Endothelial cell of umbilical vein (primary cell): Measurements from ENCODE around the gene HAND1. TPM values are rescaled to one million over a fixed set of nuclear protein-coding genes. Genes with fewer than 3 reads are reported as not detected.

Experiments used
- BruUV-seq: library from RNA; stranded (reverse); fragments of 400-500 nt; replicated peaks from 2 replicates; lab custom pipeline; 2021; lab: Mats Ljungman, UMichigan
- CTCF ChIA-PET: fragments of 300-600, 350-600 bp; sonication (Branson Sonifier 250); formaldehyde crosslinking; loops from one replicate; lab custom pipeline; 2021; ENCODE audit warnings: antibody characterized with exemption, inconsistent platforms; lab: Charles Lee
- POLR2A ChIA-PET: fragments of 300-600, 350-600 bp; sonication (Branson Sonifier 250); formaldehyde crosslinking; loops from one replicate; lab custom pipeline; 2021; ENCODE audit warnings: antibody characterized with exemption, inconsistent platforms; lab: Charles Lee
- DNase-seq: peaks from one replicate; pipeline ENCODE4 v3.0.0-alpha.2; 2011; ENCODE audit warnings: low read depth, low spot score
- FAIRE-seq: peaks from 2 replicates; lab custom pipeline; 2011; peaks lifted over from hg19 to GRCh38; lab: Jason Lieb, UNC
- H2AFZ ChIP-seq: 2 replicates; pipeline ENCODE4 v1.6.0; 2012; ENCODE audit warnings: low read depth, low read length, control low read depth, inconsistent platforms
- H3K27ac ChIP-seq: 2 replicates; pipeline ENCODE4 v1.5.1; 2011; ENCODE audit warnings: low read depth, mild to moderate bottlenecking, control low read depth, low read length, moderate library complexity; ENCODE audit not compliant: insufficient read depth
- H3K27me3 ChIP-seq, 2 experiments: 2 replicates each; pipeline versions ENCODE4 v1.6.0 to v1.6.1; 2011; ENCODE audit warnings: low read length in 2 of 2, mixed read lengths in 1 of 2; ENCODE audit not compliant: control insufficient read depth in 2 of 2, insufficient read depth in 2 of 2
- H3K36me3 ChIP-seq, 2 experiments: 2 replicates in 1 of 2; 3 replicates in 1 of 2; pipeline ENCODE4 v1.5.1; 2011; ENCODE audit warnings: low read length in 2 of 2, mild to moderate bottlenecking in 1 of 2, moderate library complexity in 1 of 2; ENCODE audit not compliant: control insufficient read depth in 2 of 2, insufficient read depth in 2 of 2; ENCODE audit errors: extremely low read depth in 1 of 2
- H3K4me1 ChIP-seq: 3 replicates; pipeline ENCODE4 v1.5.1; 2011; ENCODE audit warnings: mild to moderate bottlenecking, low read length; ENCODE audit not compliant: control insufficient read depth, insufficient read depth; ENCODE audit errors: extremely low read depth
- H3K4me2 ChIP-seq: 2 replicates; pipeline ENCODE4 v1.6.1; 2011; ENCODE audit warnings: low read length, control low read depth, mixed read lengths; ENCODE audit not compliant: insufficient read depth
- H3K4me3 ChIP-seq, 3 experiments: fragments of 200-600 bp in 1 of 3; sonication (generic), shearing (Covaris generic) in 1 of 3; replicated peaks in 1 of 3; 2 replicates each; pipeline ENCODE4 v1.5.1; 2011 to 2016; ENCODE audit warnings: control low read depth in 3 of 3, low read length in 3 of 3, mild to moderate bottlenecking in 2 of 3, inconsistent platforms in 1 of 3, low read depth in 1 of 3, moderate library complexity in 1 of 3; ENCODE audit not compliant: insufficient read depth in 1 of 3
- H3K79me2 ChIP-seq: 2 replicates; pipeline ENCODE4 v1.6.0; 2012; ENCODE audit warnings: low read length, inconsistent platforms; ENCODE audit not compliant: control insufficient read depth, insufficient read depth
- H3K9ac ChIP-seq: replicated peaks from 2 replicates; pipeline ENCODE3; 2011; ENCODE audit warnings: low read length, control low read depth; ENCODE audit not compliant: insufficient read depth; ENCODE audit errors: extremely low read depth
- H3K9me1 ChIP-seq: replicated peaks from 3 replicates; pipeline ENCODE4 v1.6.0; 2011; ENCODE audit warnings: mild to moderate bottlenecking, low read length; ENCODE audit not compliant: control insufficient read depth, insufficient read depth; ENCODE audit errors: extremely low read depth
- H3K9me3 ChIP-seq: replicated peaks from 2 replicates; pipeline ENCODE4 v1.5.1; 2012; ENCODE audit warnings: low read length, inconsistent platforms; ENCODE audit not compliant: control insufficient read depth, insufficient read depth
- H4K20me1 ChIP-seq: replicated peaks from 2 replicates; pipeline ENCODE3; 2011; ENCODE audit warnings: mild to moderate bottlenecking, low read length; ENCODE audit not compliant: control insufficient read depth, insufficient read depth; ENCODE audit errors: extremely low read depth
- CTCF ChIP-seq, 2 donors: IDR thresholded peaks; 1 replicate in 1 of 2; 2 replicates in 1 of 2; pipeline ENCODE4 v1.5.1; 2011; ENCODE audit warnings: low read length in 2 of 2, mild to moderate bottlenecking in 2 of 2, moderate library complexity in 2 of 2, control low read depth in 1 of 2, inconsistent platforms in 1 of 2, low read depth in 1 of 2; ENCODE audit not compliant: insufficient read depth in 1 of 2; ENCODE audit errors: extremely low read depth in 1 of 2
- EZH2 ChIP-seq: IDR thresholded peaks from 2 replicates; pipeline ENCODE4 v1.6.1; 2012; ENCODE audit warnings: borderline replicate concordance, low read depth, mild to moderate bottlenecking, moderate library complexity, low read length, inconsistent platforms; ENCODE audit not compliant: severe bottlenecking
- FOS ChIP-seq: IDR thresholded peaks from 2 replicates; pipeline ENCODE4 v1.6.1; 2011; ENCODE audit warnings: mild to moderate bottlenecking, low read length, moderate library complexity, borderline replicate concordance; ENCODE audit not compliant: insufficient read depth
- GATA2 ChIP-seq: IDR thresholded peaks from 2 replicates; pipeline ENCODE4 v1.7.0; 2011; ENCODE audit warnings: low read depth, mild to moderate bottlenecking, moderate library complexity, mixed read lengths, low read length; ENCODE audit not compliant: insufficient read length, insufficient read depth
- JUN ChIP-seq: IDR thresholded peaks from 2 replicates; pipeline ENCODE4 v1.6.1; 2011; ENCODE audit warnings: borderline replicate concordance, low read depth; ENCODE audit not compliant: insufficient read length, insufficient read depth
- MAX ChIP-seq: IDR thresholded peaks from 2 replicates; pipeline ENCODE4 v1.6.1; 2011; ENCODE audit not compliant: insufficient read depth, insufficient read length
- MYC ChIP-seq: IDR thresholded peaks from one replicate; pipeline ENCODE4 v1.6.1; 2011; ENCODE audit warnings: mild to moderate bottlenecking, low read depth, low read length
- POLR2A ChIP-seq: IDR thresholded peaks from 2 replicates; pipeline ENCODE4 v1.6.1; 2012; ENCODE audit warnings: low read depth, mild to moderate bottlenecking, control low read depth, low read length
- POLR2AphosphoS5 ChIP-seq: IDR thresholded peaks from 2 replicates; pipeline ENCODE4 v1.6.1; 2012; ENCODE audit warnings: low read depth, mild to moderate bottlenecking, control low read depth, low read length, moderate library complexity; ENCODE audit not compliant: insufficient read depth
- dilution Hi-C: fragments of 300-500 bp; cut with MboI; formaldehyde crosslinking; loops from one replicate; pipeline ENCODE4 v1.15.0; 2019; ENCODE audit warnings: low sequenced_read_pairs; ENCODE audit not compliant: extremely low pct_ligation_motif_present
- intact Hi-C: fragments of 100-400 bp; cut with micrococcal nuclease; formaldehyde crosslinking; loops from one replicate; pipeline ENCODE4 v1.10.0; 2022
- polyA plus RNA-seq, 4 experiments: library from polyadenylated mRNA; depleted of rRNA in 3 of 4; stranded (reverse) in 3 of 4; unstranded in 1 of 4; fragments of >200 nt; gene quantifications; 2 replicates each; pipeline versions ENCODE4 v1.2.1 to v1.2.3, GENCODE V29; 2011 to 2012; ENCODE audit warnings: missing spikeins in 1 of 4
- total RNA-seq: library from RNA; stranded (reverse); gene quantifications from 2 replicates; pipeline ENCODE4 v1.2.3, GENCODE V29; 2021

The HAND1 gene
- total and polyA plus RNA-seq, 2 donors (not counting 3 experiments of a cell fraction or from before 2014, with no cell fraction given) = not detected

GRCh38 chr5:154430961-154431630, 46.9 kb downstream of the HAND1 start:
- Histone ChIP-seq H3K4me1 (peaks cover 6% of the 10 kb centered on the region), H3K36me3 (peaks cover 0 to 1% of the 10 kb centered on the region in 2 experiments), H3K79me2 (no peaks in the 10 kb centered on the region), H3K9me1 (no peaks in the 10 kb centered on the region), H4K20me1 (no peaks in the 10 kb centered on the region), H2AFZ (no peak overlapping the region), H3K9ac (no peak overlapping the region), H3K4me3 (no peak overlapping the region), H3K4me2 (no peak overlapping the region), H3K27me3 (no peaks in the 10 kb centered on the region), H3K27ac (no peak overlapping the region), H3K9me3 (no peaks in the 10 kb centered on the region)
- dilution Hi-C loops = no loop called here
- ChIA-PET POLR2A (no interaction called here), CTCF (interaction anchor here (2.6 kb wide), 1 partner anchor 9 kb away, joined by 12 read pairs; no protein-coding TSS in a partner anchor)
- intact Hi-C loops = no loop called here
- DNase-seq = no peak
- BruUV-seq = no TSS peak
- TF ChIP-seq POLR2A (no peak), MYC (no peak), EZH2 (no peak), CTCF (IDR thresholded peaks at IDR 0.05; ENCODE audit: extremely low read depth in 1 of 2, insufficient read depth in 1 of 2, low read depth in 1 of 2, low read length in 2 of 2) (no peak), JUN (no peak), FOS (no peak), POLR2AphosphoS5 (no peak), MAX (no peak), GATA2 (no peak)
- FAIRE-seq = no peak
